ENCODE results near the gene C22orf15.

C22orf15 gene

DNA sequence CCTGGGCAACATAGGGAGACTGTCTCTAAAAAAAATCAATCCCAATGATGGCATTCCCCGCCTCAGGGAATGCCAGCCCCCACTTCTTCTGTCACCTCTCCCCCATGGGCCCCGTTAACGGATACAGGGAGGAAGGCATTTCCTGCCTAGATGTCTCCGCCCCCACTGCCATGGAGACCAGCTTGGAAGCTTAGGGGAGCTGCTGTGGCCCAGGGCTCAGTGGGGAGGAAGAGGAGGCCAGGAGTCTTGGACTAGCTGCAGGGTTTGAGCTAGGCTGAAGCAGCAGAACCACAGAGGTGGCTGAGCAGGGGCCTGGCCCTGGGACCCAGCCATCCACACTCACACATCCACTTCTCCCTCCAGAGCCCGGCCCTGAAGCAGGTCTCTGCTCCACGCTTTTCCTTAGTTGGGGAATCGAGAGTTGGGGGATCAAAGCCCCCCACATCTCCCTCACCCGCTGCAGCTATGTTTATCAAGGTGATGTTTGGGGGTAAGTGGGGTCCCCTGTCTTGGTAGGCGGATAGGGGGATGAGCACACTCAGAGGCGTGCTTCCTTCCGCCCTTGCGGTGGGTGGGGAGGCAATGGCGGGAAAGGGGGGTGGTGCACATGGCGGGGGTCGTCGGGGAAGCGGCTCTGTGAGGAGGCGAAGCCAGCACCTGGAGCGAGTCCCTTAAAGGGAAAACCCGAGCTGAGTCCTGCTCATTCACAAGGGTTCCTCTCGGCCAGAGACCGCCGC, at the start of gene C22orf15:
C22orf15 (plus strand) TSS at position 149 of the 737 bp plus-strand sequence; CDS start at position 466, 317 bp downstream.
- Histone ChIP-seq H3K4me3 (ENCODE audit: low read length) (no peak within 1 kb of the TSS), H3K4me1 (ENCODE audit: control insufficient read depth, insufficient read depth, low read length) (peaks cover 12% of the 10 kb centered on the region)

GRCh38 chr22:23713696-23714595, 48.8 kb upstream of the C22orf15 start:
- DNase-seq (ENCODE audit: low read depth, low spot score) = no peak
- H3K9me3 ChIP-seq (ENCODE audit: control insufficient read depth, insufficient read depth, low read length) = no peaks in the 10 kb centered on the region
- no peak overlapping the region for H3K27ac ChIP-seq (ENCODE audit: low read length)
- no CpG with 5 or more reads among the region's 28 CpGs for WGBS (ENCODE audit: insufficient coverage, insufficient read length)
- no peaks in the 10 kb centered on the region for H3K4me1 ChIP-seq (ENCODE audit: control insufficient read depth, insufficient read depth, low read length)
- H3K4me3 ChIP-seq (ENCODE audit: low read length) = no peak overlapping the region
- H3K27me3 ChIP-seq (ENCODE audit: control insufficient read depth, insufficient read depth, low read length) = no peaks in the 10 kb centered on the region
- H3K36me3 ChIP-seq (ENCODE audit: control insufficient read depth, insufficient read depth, low read length) = peaks cover 17% of the 10 kb centered on the region

More for the DNA sequence above, at the start of gene C22orf15:
- no peaks in the 10 kb centered on the region for H3K27me3 ChIP-seq (ENCODE audit: control insufficient read depth, insufficient read depth, low read length)
- H3K27ac ChIP-seq (ENCODE audit: low read length) = no peak within 1 kb of the TSS
- DNase-seq (ENCODE audit: low read depth, low spot score) = no peak
- no peaks in the 10 kb centered on the region for H3K9me3 ChIP-seq (ENCODE audit: control insufficient read depth, insufficient read depth, low read length)
- H3K36me3 ChIP-seq (ENCODE audit: control insufficient read depth, insufficient read depth, low read length) = peaks cover 2% of the 10 kb centered on the region; the same call in 1 of the 2 replicates
- no CpG with 5 or more reads among the region's 23 CpGs for WGBS (ENCODE audit: insufficient coverage, insufficient read length)

GRCh38 chr22:23714596-23715578, 47.9 kb upstream of the C22orf15 start:
- no peaks in the 10 kb centered on the region for H3K27me3 ChIP-seq (ENCODE audit: control insufficient read depth, insufficient read depth, low read length)
- WGBS (ENCODE audit: insufficient coverage, insufficient read length) = no CpG with 5 or more reads among the region's 23 CpGs
- H3K9me3 ChIP-seq (ENCODE audit: control insufficient read depth, insufficient read depth, low read length) = no peaks in the 10 kb centered on the region
- no peak overlapping the region for H3K27ac ChIP-seq (ENCODE audit: low read length)
- peaks cover 10% of the 10 kb centered on the region for H3K36me3 ChIP-seq (ENCODE audit: control insufficient read depth, insufficient read depth, low read length)
- H3K4me1 ChIP-seq (ENCODE audit: control insufficient read depth, insufficient read depth, low read length) = no peaks in the 10 kb centered on the region
- no peak for DNase-seq (ENCODE audit: low read depth, low spot score)
- no peak overlapping the region for H3K4me3 ChIP-seq (ENCODE audit: low read length)

GRCh38 chr22:23715806-23716375, 46.9 kb upstream of the C22orf15 start:
- Histone ChIP-seq H3K9me3 (ENCODE audit: control insufficient read depth, insufficient read depth, low read length) (no peaks in the 10 kb centered on the region), H3K4me3 (ENCODE audit: low read length) (no peak overlapping the region), H3K4me1 (ENCODE audit: control insufficient read depth, insufficient read depth, low read length) (no peaks in the 10 kb centered on the region), H3K27ac (ENCODE audit: low read length) (no peak overlapping the region), H3K27me3 (ENCODE audit: control insufficient read depth, insufficient read depth, low read length) (no peaks in the 10 kb centered on the region), H3K36me3 (ENCODE audit: control insufficient read depth, insufficient read depth, low read length) (peaks cover 10% of the 10 kb centered on the region)
- no peak for DNase-seq (ENCODE audit: low read depth, low spot score)
- no CpG with 5 or more reads among the region's 18 CpGs for WGBS (ENCODE audit: insufficient coverage, insufficient read length)

GRCh38 chr22:23716811-23717801, 45.7 kb upstream of the C22orf15 start:
- peak overlapping the region; percentile 55; the same call in 1 of the 2 replicates for H3K4me3 ChIP-seq (ENCODE audit: low read length)
- peak; percentile 76 for DNase-seq (ENCODE audit: low read depth, low spot score)
- H3K4me1 ChIP-seq (ENCODE audit: control insufficient read depth, insufficient read depth, low read length) = no peaks in the 10 kb centered on the region
- H3K36me3 ChIP-seq (ENCODE audit: control insufficient read depth, insufficient read depth, low read length) = peaks cover 9% of the 10 kb centered on the region
- H3K27ac ChIP-seq (ENCODE audit: low read length) = no peak overlapping the region
- no peaks in the 10 kb centered on the region for H3K9me3 ChIP-seq (ENCODE audit: control insufficient read depth, insufficient read depth, low read length)
- H3K27me3 ChIP-seq (ENCODE audit: control insufficient read depth, insufficient read depth, low read length) = no peaks in the 10 kb centered on the region
- WGBS (ENCODE audit: insufficient coverage, insufficient read length) = no CpG with 5 or more reads among the region's 84 CpGs

DNA sequence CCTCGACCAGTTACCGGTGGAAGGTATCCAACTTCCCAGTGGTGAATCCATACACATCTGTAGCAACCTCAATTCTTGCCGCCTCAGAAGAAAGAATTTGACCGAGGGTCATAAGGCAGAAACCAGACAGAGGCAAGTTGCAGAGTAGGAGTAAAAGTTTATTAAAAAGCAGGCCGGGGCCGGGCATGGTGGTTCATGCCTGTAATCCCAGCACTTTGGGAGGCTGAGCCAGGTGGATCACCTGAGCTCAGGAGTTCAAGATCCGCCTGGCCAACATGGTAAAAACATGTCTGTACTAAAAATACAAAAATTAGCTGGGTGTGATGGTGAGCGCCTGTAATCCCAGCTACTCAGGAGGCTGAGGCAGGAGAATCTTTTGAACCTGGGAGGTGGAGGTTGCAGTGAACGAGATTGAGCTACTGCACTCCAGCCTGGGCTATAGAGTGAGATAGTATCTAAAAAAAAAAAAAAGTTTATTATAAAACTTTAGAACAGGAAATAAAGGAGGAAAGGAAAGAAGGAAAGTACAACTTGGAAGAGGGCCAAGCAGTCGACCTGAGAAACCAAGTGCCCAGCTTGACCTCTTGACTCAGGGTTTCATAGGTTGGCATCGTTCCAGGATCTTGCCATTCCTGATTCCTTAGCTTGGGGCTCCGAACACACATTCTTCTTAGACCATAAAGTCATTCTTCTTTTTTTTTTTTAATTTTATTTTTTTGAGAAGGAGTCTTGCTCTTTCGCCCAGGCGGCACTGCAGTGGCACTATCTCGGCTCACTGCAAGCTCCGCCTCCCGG, 44.2 kb upstream of the C22orf15 start:
- Histone ChIP-seq H3K27me3 (ENCODE audit: control insufficient read depth, insufficient read depth, low read length) (no peaks in the 10 kb centered on the region), H3K9me3 (ENCODE audit: control insufficient read depth, insufficient read depth, low read length) (no peaks in the 10 kb centered on the region), H3K36me3 (ENCODE audit: control insufficient read depth, insufficient read depth, low read length) (peaks cover 6% of the 10 kb centered on the region), H3K4me1 (ENCODE audit: control insufficient read depth, insufficient read depth, low read length) (no peaks in the 10 kb centered on the region), H3K4me3 (ENCODE audit: low read length) (no peak overlapping the region), H3K27ac (ENCODE audit: low read length) (no peak overlapping the region)
- WGBS (ENCODE audit: insufficient coverage, insufficient read length) = no CpG with 5 or more reads among the region's 17 CpGs
- DNase-seq (ENCODE audit: low read depth, low spot score) = no peak

DNA sequence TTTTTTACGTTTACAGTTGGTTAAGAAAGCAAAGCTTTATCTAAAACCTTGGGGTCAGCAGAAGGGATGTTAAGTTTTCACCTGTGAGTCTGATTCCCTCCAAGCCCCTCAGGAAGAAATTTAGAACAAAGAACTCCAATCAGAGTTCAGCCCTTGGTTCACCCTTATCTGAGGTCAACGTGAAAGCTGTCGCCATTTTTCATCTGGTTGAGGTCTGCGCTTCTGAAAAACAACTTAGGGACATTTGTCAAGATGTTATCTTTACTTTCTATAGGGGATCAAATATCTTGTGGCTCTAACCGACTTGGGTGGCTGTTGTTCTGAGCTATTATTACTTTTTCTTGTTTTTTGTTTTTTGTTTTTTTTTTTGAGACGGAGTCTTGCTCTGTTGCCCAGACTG, 41.9 kb upstream of the C22orf15 start:
- no peak overlapping the region for H3K4me3 ChIP-seq (ENCODE audit: low read length)
- H3K27ac ChIP-seq (ENCODE audit: low read length) = no peak overlapping the region
- H3K9me3 ChIP-seq (ENCODE audit: control insufficient read depth, insufficient read depth, low read length) = no peaks in the 10 kb centered on the region
- H3K36me3 ChIP-seq (ENCODE audit: control insufficient read depth, insufficient read depth, low read length) = no peaks in the 10 kb centered on the region
- H3K4me1 ChIP-seq (ENCODE audit: control insufficient read depth, insufficient read depth, low read length) = no peaks in the 10 kb centered on the region
- no peak for DNase-seq (ENCODE audit: low read depth, low spot score)
- WGBS (ENCODE audit: insufficient coverage, insufficient read length) = no CpG with 5 or more reads among the region's 6 CpGs
- no peaks in the 10 kb centered on the region for H3K27me3 ChIP-seq (ENCODE audit: control insufficient read depth, insufficient read depth, low read length)

DNA sequence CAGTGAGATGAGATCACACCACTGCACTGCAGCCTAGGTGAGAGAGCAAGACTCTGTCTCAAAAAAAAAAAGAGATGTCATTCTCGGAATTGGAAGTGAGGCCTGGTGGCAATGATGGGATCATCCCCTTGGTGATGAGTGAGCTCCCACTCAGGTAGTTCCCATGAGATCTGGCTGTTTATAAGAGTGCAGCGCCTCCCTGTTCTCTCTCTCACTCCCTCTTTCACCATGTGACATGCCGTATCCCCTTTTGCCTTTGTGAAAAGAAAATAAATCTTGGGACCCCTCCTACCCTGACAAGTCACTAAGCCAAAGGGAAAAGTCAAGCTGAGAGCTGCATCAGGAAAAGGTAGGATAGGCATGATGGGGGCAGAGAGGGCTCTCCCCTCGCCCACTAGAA, 40.6 kb upstream of the C22orf15 start:
- DNase-seq (ENCODE audit: low read depth, low spot score) = no peak
- Histone ChIP-seq H3K4me3 (ENCODE audit: low read length) (no peak overlapping the region), H3K36me3 (ENCODE audit: control insufficient read depth, insufficient read depth, low read length) (no peaks in the 10 kb centered on the region), H3K9me3 (ENCODE audit: control insufficient read depth, insufficient read depth, low read length) (no peaks in the 10 kb centered on the region), H3K27me3 (ENCODE audit: control insufficient read depth, insufficient read depth, low read length) (no peaks in the 10 kb centered on the region), H3K27ac (ENCODE audit: low read length) (no peak overlapping the region), H3K4me1 (ENCODE audit: control insufficient read depth, insufficient read depth, low read length) (no peaks in the 10 kb centered on the region)
- no CpG with 5 or more reads among the region's 4 CpGs for WGBS (ENCODE audit: insufficient coverage, insufficient read length)

Data from iPS DF 6.9 (cell line).